Neuronal stem cell (in vitro differentiated cells): Measurements from ENCODE around the gene PDZD2.
A peak's percentile ranks its signal among the peaks of the same experiment; 100 is the strongest.

Experiments
- DNase-seq: peaks from one replicate; pipeline ENCODE4 v3.0.0-alpha.2; 2013; ENCODE audit warnings: low spot score
- H2AFZ ChIP-seq: one replicate; pipeline ENCODE4 v1.6.1; 2013; ENCODE audit warnings: mild to moderate bottlenecking, low read length, inconsistent platforms
- H2AK5ac ChIP-seq: 2 replicates; pipeline ENCODE4 v1.6.1; 2013; ENCODE audit warnings: low read depth, mild to moderate bottlenecking, inconsistent platforms, low read length, moderate library complexity, mixed read lengths
- H2BK120ac ChIP-seq: 2 replicates; pipeline ENCODE4 v1.6.1; 2013; ENCODE audit warnings: low read depth, mild to moderate bottlenecking, inconsistent platforms, low read length, moderate library complexity, mixed read lengths
- H2BK12ac ChIP-seq: one replicate; pipeline ENCODE4 v1.6.1; 2013; ENCODE audit warnings: low read length, inconsistent platforms
- H2BK15ac ChIP-seq: 2 replicates; pipeline ENCODE4 v1.6.1; 2013; ENCODE audit warnings: mild to moderate bottlenecking, low read length, inconsistent platforms, mixed read lengths
- H2BK5ac ChIP-seq: one replicate; pipeline ENCODE4 v1.6.1; 2013; ENCODE audit warnings: inconsistent platforms, mild to moderate bottlenecking, low read length, moderate library complexity
- H3K14ac ChIP-seq: one replicate; pipeline ENCODE4 v1.6.1; 2013; ENCODE audit warnings: low read length, inconsistent platforms
- H3K18ac ChIP-seq: 2 replicates; pipeline ENCODE4 v1.6.1; 2013; ENCODE audit warnings: low read length, inconsistent platforms
- H3K23ac ChIP-seq: 2 replicates; pipeline ENCODE4 v1.6.1; 2013; ENCODE audit warnings: low read depth, mild to moderate bottlenecking, mixed read lengths, low read length, inconsistent platforms; ENCODE audit not compliant: poor library complexity
- H3K27ac ChIP-seq: replicated peaks from 3 replicates; pipeline ENCODE4 v1.5.1; 2013; ENCODE audit warnings: low read length, inconsistent platforms
- H3K27me3 ChIP-seq, 3 experiments: 2 replicates each; pipeline ENCODE4 v1.6.1; 2013; ENCODE audit warnings: low read length in 3 of 3, mild to moderate bottlenecking in 2 of 3, inconsistent platforms in 1 of 3, low read depth in 1 of 3, mixed read lengths in 1 of 3, moderate library complexity in 1 of 3; ENCODE audit not compliant: control insufficient read depth in 3 of 3, insufficient read depth in 3 of 3
- H3K36me3 ChIP-seq, 2 donors: replicated peaks in 1 of 2; 2 replicates each; pipeline ENCODE4 v1.6.1; 2013; ENCODE audit warnings: low read length in 2 of 2; ENCODE audit not compliant: control insufficient read depth in 2 of 2, insufficient read depth in 2 of 2
- H3K4ac ChIP-seq: 2 replicates; pipeline ENCODE4 v1.6.1; 2013; ENCODE audit warnings: inconsistent platforms, mild to moderate bottlenecking, low read length, moderate library complexity
- H3K4me1 ChIP-seq, 2 donors: 1 replicate in 1 of 2; 2 replicates in 1 of 2; pipeline ENCODE4 v1.6.1; 2013; ENCODE audit warnings: low read length in 2 of 2, low read depth in 1 of 2; ENCODE audit not compliant: control insufficient read depth in 2 of 2, insufficient read depth in 1 of 2
- H3K4me2 ChIP-seq: one replicate; pipeline ENCODE4 v1.6.1; 2013; ENCODE audit warnings: mild to moderate bottlenecking, low read length, inconsistent platforms; ENCODE audit not compliant: insufficient read depth, poor library complexity, severe bottlenecking
- H3K4me3 ChIP-seq, 2 donors: 2 replicates each; pipeline ENCODE4 v1.5.1; 2013; ENCODE audit warnings: low read length in 2 of 2, mild to moderate bottlenecking in 2 of 2, inconsistent platforms in 1 of 2, moderate library complexity in 1 of 2
- H3K79me1 ChIP-seq: one replicate; pipeline ENCODE4 v1.6.1; 2013; ENCODE audit warnings: low read depth, mild to moderate bottlenecking, inconsistent platforms, low read length, moderate library complexity
- H3K9ac ChIP-seq: one replicate; pipeline ENCODE4 v1.6.1; 2013; ENCODE audit warnings: mild to moderate bottlenecking, low read depth, low read length, inconsistent platforms; ENCODE audit not compliant: poor library complexity
- H3K9me3 ChIP-seq, 2 donors: replicated peaks in 1 of 2; 2 replicates each; pipeline versions ENCODE3 to v1.6.1; 2013; ENCODE audit warnings: low read length in 2 of 2, mild to moderate bottlenecking in 2 of 2, inconsistent platforms in 1 of 2, low read depth in 1 of 2, mixed read lengths in 1 of 2, moderate library complexity in 1 of 2; ENCODE audit not compliant: control insufficient read depth in 2 of 2, insufficient read depth in 1 of 2
- H4K8ac ChIP-seq: one replicate; pipeline ENCODE4 v1.6.1; 2013; ENCODE audit warnings: low read depth, mild to moderate bottlenecking, inconsistent platforms, low read length, moderate library complexity
- H4K91ac ChIP-seq: one replicate; pipeline ENCODE4 v1.6.1; 2013; ENCODE audit warnings: low read length, low read depth, mild to moderate bottlenecking, inconsistent platforms; ENCODE audit not compliant: poor library complexity
- WGBS, 2 donors: extraction: QIAGEN DNeasy Blood & Tissue Kit; methylation state at CpG; one replicate each; pipeline ENCODE4 v1.1.7; 2013; ENCODE audit warnings: missing lambda C conversion rate in 2 of 2, mixed read lengths in 1 of 2; ENCODE audit not compliant: insufficient read length in 2 of 2, insufficient replicate concordance in 1 of 2; ENCODE audit errors: extremely low coverage in 2 of 2; 5-methylcytosine and 5-hydroxymethylcytosine counted together

Gene PDZD2

DNA sequence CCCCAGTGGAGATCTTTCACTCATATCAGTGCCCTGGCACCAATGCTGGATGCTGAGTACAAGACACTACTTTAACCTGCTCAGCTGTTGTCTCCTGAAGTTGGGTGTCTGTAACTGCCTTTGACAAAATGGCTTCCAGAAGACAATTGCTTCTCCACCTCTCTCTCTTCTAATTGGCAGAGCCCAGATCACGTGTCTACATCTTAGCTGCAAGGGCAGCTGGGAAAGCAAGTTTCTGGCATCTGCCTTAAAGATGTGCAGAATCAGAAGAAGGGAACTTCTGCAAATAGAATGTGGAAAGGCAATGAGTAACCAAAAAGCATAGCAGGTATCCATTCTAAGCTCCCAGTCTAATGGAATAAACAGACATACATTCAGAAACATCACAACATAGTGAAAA is 81.1 kb downstream of the PDZD2 start:
- Histone ChIP-seq H2AFZ (peak overlapping the region; percentile 54), H3K9ac (no peak overlapping the region), H3K4me1 (no peaks in the 10 kb centered on the region), H2BK12ac (no peak overlapping the region), H3K27ac (no peak overlapping the region), H3K79me1 (no peaks in the 10 kb centered on the region), H3K18ac (no peak overlapping the region), H3K36me3 (no peaks in the 10 kb centered on the region), H3K27me3 (no peaks in the 10 kb centered on the region), H3K14ac (no peak overlapping the region), H3K4me2 (no peak overlapping the region), H3K4me3 (no peak overlapping the region), H3K4ac (no peak overlapping the region), H2BK5ac (no peak overlapping the region), H3K23ac (no peak overlapping the region), H3K9me3 (peaks cover 0 to 3% of the 10 kb centered on the region in 2 donors), H4K91ac (no peak overlapping the region), H4K8ac (no peak overlapping the region), H2BK15ac (no peak overlapping the region), H2AK5ac (no peak overlapping the region), H2BK120ac (no peak overlapping the region)
- no CpG with 5 or more reads among the region's 1 CpG for WGBS, 2 donors
- DNase-seq: no peak

DNA sequence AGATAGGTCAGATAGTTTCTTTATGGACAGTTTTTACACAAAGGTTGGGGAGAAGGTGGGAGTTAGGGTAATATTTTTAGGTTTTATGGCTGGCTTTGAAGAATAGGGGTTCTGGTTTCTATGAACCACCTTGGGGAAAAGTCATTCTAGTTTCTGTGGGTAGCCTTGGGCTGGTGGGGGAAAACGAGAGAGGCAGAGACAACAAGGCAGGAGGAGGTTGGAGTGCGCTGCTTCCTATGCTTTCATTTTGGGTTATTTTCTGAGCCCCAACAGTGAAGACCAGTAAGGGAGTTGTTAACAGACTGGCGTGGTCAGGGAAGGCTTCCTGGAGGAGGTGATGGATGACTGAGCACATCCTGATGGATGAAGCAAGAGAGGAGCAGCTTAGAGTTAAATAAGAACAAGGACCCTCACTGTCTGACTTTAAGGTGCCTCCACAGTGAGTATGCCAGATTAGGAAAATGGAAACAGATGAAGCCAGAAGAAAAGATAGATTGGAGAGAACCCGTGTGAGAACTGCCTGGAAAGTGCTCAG is 81.9 kb downstream of the PDZD2 start:
- Histone ChIP-seq H4K91ac (no peak overlapping the region), H3K18ac (no peak overlapping the region), H3K9ac (no peak overlapping the region), H2BK12ac (no peak overlapping the region), H3K27ac (no peak overlapping the region), H2BK120ac (no peak overlapping the region), H3K36me3 (no peaks in the 10 kb centered on the region), H3K4me2 (no peak overlapping the region), H2AK5ac (no peak overlapping the region), H3K4me3 (no peak overlapping the region), H3K14ac (no peak overlapping the region), H2BK5ac (no peak overlapping the region), H3K4ac (no peak overlapping the region), H3K79me1 (no peaks in the 10 kb centered on the region), H4K8ac (no peak overlapping the region), H3K4me1 (no peaks in the 10 kb centered on the region), H3K27me3 (no peaks in the 10 kb centered on the region), H2AFZ (no peak overlapping the region), H3K23ac (no peak overlapping the region), H2BK15ac (no peak overlapping the region), H3K9me3 (peaks cover 0 to 3% of the 10 kb centered on the region in 2 donors)
- no CpG with 5 or more reads among the region's 4 CpGs for WGBS, 2 donors
- no peak for DNase-seq

DNA sequence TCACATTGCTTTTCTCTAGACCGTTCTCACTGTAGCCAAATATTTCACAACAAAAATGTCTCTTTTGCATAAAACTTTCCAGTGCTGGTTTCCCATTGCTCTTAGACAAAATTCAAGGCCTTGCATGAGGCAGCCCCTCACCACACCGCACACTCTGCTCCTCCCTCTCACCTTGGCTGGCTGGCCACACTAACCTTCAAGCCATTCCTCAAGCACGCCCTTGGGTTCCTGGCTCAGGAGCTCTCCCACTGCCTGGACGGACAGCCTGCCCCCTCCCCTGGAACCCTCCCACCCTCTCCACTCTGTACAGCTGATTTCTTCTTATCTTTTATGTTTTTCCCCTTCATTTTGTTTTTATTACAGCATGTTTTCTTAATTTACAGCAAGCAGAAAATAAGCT is 83.2 kb downstream of the PDZD2 start:
- no peaks in the 10 kb centered on the region for H3K79me1 ChIP-seq
- no peak overlapping the region for H3K27ac ChIP-seq
- H3K36me3 ChIP-seq: no peaks in the 10 kb centered on the region
- H3K4me1 ChIP-seq: no peaks in the 10 kb centered on the region
- H3K4me2 ChIP-seq: no peak overlapping the region
- H2BK12ac ChIP-seq: no peak overlapping the region
- no peak overlapping the region for H4K8ac ChIP-seq
- no peaks in the 10 kb centered on the region for H3K27me3 ChIP-seq
- H2BK120ac ChIP-seq: no peak overlapping the region
- H3K18ac ChIP-seq: no peak overlapping the region
- no peak overlapping the region for H3K14ac ChIP-seq
- H2BK5ac ChIP-seq: no peak overlapping the region
- no peak overlapping the region for H3K23ac ChIP-seq
- H2AFZ ChIP-seq: no peak overlapping the region
- no peak overlapping the region for H3K9ac ChIP-seq
- no peak overlapping the region for H2AK5ac ChIP-seq
- H3K4me3 ChIP-seq: peak overlapping the region in 1 of 2 donors; percentile 63
- H3K9me3 ChIP-seq: peaks cover 0 to 3% of the 10 kb centered on the region in 2 donors
- H3K4ac ChIP-seq: no peak overlapping the region
- H4K91ac ChIP-seq: no peak overlapping the region
- no CpG with 5 or more reads among the region's 4 CpGs for WGBS, 2 donors
- H2BK15ac ChIP-seq: no peak overlapping the region
- no peak for DNase-seq

DNA sequence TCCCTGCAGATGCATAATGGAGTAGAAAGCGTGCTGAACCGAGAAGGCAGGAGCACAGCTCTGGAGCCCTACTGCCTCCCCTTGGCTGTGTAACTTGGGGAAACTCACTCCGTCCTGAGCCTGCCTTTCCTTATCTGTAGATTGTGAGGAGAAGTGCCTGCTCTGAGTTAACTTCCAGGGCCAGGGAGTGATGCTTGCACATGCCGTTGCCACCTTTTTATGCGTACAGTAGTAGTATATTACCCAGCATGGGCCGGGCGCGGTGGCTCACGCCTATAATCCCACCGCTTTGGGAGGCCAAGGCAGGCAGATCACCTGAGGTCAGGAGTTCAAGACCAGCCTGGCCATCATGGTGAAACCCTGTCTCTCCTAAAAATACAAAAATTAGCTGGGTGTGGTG is 87.1 kb downstream of the PDZD2 start:
- Histone ChIP-seq H3K79me1 (no peaks in the 10 kb centered on the region), H3K4me3 (no peak overlapping the region), H2AFZ (no peak overlapping the region), H4K91ac (no peak overlapping the region), H3K23ac (no peak overlapping the region), H2BK5ac (no peak overlapping the region), H3K9me3 (peaks cover 0 to 3% of the 10 kb centered on the region in 2 donors), H2BK15ac (no peak overlapping the region), H3K4ac (no peak overlapping the region), H3K27ac (no peak overlapping the region), H3K4me2 (no peak overlapping the region), H3K14ac (no peak overlapping the region), H3K27me3 (no peaks in the 10 kb centered on the region), H4K8ac (no peak overlapping the region), H2BK120ac (no peak overlapping the region), H3K4me1 (no peaks in the 10 kb centered on the region), H3K9ac (no peak overlapping the region), H2AK5ac (no peak overlapping the region), H3K18ac (no peak overlapping the region), H2BK12ac (no peak overlapping the region), H3K36me3 (no peaks in the 10 kb centered on the region)
- DNase-seq: no peak
- WGBS, 2 donors: no CpG with 5 or more reads among the region's 10 CpGs
